HG03159 (cell line): Measurements from ENCODE around the gene NCS1.

Source experiments
- ATAC-seq: cut with Tn5 transposase; IDR thresholded peaks from one replicate; pipeline ENCODE4 v1.9.1; 2021; ENCODE audit warnings: mild to moderate bottlenecking, moderate library complexity; ENCODE audit not compliant: unreplicated experiment

Gene NCS1

GRCh38 chr9:130284690-130285089 lies 112.5 kb downstream of the NCS1 start:
- ATAC-seq, result no peak

DNA sequence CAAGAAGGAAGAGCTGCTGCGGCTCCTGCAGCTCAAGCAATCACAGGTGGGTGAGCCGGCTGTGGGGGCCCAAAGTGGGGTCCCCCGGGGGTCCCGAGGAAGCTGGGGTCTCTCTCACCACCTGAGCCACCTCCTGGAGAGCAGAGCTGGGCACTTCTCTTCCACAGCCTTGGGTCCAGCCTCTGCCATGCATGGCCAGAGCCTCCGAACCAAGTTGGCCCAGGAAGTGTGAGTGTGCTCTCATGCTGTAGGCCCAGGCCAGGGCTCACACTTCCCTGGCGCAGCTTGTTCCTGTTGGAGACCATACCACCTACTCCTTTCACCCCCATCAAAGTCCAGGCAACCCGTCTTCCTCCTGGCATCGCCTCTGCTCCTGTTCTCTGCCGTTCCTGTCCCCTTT lies 113.1 kb downstream of the NCS1 start:
- no peak for ATAC-seq

DNA sequence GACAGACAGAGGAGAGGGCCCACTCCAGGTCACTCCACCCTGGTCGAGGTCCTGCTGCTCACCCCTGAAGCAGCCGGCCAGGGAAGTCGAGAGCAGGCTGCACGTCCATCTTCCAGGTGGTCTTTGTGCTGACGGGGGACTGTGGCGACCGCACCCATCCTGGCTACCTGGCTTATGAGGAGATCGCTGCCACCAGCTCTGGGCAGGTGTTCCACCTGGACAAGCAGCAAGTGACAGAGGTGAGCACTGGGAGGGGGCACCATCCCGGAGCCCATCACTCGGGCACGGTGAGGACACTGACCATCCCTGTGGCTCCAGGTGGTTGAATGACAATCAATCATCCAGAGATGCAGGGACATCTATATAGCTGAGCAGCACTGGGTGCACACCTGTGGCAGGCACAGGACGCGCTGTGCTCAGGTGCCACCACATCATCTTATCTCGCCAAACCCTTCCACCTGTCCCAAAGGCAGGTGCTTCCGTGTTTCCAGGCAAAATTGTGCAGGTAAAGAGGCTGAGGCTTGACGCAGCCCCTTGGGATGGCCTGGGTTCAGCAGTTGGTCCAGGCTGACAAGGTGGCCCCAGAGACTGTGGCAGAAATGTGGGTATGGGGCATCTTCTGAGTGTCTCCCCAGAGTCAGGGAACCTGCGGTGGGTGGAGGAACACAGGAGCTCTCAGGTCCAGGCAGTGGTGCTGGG lies 114.0 kb downstream of the NCS1 start:
- no peak for ATAC-seq
